GM21825 (cell line): Measurements from ENCODE around the gene PDE4D.
"Not testable (repeated sequence)": the region's sequence is repeated elsewhere in the genome, so short reads cannot be mapped to it uniquely, and the experiment has no call there.

Experiments
- ATAC-seq: cut with Tn5 transposase; IDR thresholded peaks from one replicate; pipeline ENCODE4 v1.9.1; 2021; ENCODE audit warnings: mild to moderate bottlenecking, moderate library complexity; ENCODE audit not compliant: unreplicated experiment

The PDE4D gene

GRCh38 chr5:59618644-59619043 lies 274.9 kb downstream of the PDE4D start:
- ATAC-seq = no peak

DNA sequence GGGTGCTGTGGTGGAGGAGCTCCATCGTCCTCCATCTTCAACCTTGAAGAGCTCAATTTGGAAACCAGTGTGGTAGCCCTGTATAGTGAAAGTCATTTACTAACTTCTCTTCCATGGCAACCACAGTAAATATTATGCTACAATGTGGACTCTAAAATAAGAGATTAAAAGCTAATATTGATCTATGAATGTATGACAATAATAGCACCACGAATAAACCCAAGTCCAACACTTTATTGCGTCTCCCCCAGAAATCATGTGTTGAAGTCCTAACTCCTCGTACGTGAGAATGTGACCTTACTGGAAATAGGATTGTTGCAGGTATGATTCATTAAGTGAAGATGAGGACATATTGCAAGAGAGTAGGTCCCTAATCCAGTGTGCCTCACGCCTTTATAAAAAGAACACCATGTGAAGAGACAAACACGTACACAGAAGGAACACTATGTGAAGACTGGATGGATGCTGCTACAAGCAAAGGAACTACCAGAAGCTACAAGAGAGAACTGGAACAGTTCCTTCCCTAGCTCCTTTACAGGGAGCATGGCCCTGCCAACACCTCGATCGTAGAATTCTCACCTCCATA lies 276.2 kb downstream of the PDE4D start:
- ATAC-seq = no peak

- no peak for ATAC-seq
Measured at GRCh38 chr5:59616413-59616812, 277.1 kb downstream of the PDE4D start.

GRCh38 chr5:59615272-59615671 lies 278.3 kb downstream of the PDE4D start:
- no peak for ATAC-seq

DNA sequence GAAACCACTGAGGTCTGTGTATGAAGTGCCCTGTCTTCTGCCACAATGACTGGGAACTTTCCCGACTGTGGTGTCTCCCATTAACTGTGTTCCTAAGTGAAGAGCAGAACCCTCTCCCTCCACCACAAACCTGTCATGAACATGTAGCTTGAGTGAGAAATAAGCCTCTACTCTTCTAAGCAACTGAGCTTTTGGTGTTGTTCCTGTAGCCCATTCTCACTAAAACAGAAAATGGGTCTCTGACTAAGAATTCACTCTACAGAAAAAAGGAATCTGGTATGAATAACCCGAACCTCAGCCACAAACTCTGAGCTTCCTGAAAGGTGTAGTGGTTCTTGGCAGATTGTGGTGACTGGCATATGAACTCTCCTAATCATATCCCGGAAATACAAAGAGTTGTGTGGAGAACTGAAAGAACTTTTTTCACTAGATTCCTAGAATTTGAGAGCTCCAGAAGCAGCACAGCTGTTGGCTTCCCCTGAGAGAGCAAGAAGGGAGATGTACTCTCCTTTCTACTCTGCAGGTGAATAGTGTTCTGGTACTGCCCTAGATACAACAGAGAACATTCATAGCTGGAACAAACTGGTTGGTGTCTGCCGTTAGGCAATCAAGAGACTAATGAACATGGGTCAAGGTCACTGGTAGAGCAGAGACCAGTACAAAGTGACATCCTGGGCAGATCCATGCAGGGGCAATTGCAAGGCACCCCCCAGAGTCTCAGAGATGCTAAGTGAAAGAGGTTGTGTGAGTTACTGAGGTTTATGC lies 283.8 kb downstream of the PDE4D start:
- ATAC-seq = no peak

GRCh38 chr5:59608745-59609144 lies 284.8 kb downstream of the PDE4D start:
- ATAC-seq = no peak

GRCh38 chr5:59607138-59607765 lies 286.3 kb downstream of the PDE4D start:
- no peak for ATAC-seq

- ATAC-seq = no peak
Measured at GRCh38 chr5:59605915-59606314, 287.6 kb downstream of the PDE4D start.

- ATAC-seq = no peak
Measured at GRCh38 chr5:59604111-59604510, 289.4 kb downstream of the PDE4D start.

- no peak for ATAC-seq
Measured at GRCh38 chr5:59600998-59601397, 292.5 kb downstream of the PDE4D start.

GRCh38 chr5:59600153-59600552 lies 293.4 kb downstream of the PDE4D start:
- no peak for ATAC-seq

- no peak for ATAC-seq
Measured at GRCh38 chr5:59599729-59600128, 293.8 kb downstream of the PDE4D start.

GRCh38 chr5:59598547-59598874 lies 295.0 kb downstream of the PDE4D start:
- ATAC-seq = no peak

DNA sequence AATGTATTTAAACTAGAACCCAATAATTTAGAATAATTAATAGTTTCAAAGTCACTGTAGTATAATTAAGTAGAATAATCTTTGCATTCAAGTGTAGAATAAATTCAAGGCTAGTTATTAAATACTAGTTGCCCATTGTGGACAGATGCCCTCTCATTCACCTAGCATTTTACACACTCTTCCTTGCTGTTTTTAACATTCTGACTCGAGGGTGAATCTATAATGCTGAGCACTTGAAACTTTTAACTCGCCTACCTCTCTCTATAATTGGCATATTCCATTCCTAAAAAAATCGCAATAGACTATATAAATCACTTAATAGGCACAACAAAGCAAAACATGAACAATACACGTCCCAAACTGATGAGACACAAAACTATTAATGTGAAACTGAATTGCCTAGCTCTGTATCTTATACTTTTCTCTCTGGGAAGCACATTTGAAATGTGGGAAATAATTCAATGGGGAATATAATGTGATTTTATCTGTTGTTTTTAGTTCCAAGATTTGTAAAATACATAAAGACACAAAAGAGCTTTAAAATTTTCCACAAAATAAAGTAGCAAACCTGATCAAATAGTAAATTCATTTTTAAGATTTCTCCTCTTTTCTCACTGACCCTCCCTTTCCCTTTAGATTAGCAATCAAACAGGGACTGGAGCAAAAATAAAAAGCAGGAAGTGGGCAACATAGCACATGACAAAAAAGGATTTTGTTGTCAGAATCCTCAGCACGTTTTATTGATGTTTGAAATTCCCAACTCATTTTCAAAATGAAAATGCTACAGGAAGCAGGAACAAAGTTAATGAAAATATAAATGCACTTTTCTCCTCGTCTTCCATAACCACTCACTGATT lies 295.6 kb downstream of the PDE4D start:
- no peak for ATAC-seq

- ATAC-seq = no peak
Measured at GRCh38 chr5:59596586-59597350, 296.8 kb downstream of the PDE4D start.

GRCh38 chr5:59594118-59594517 lies 299.4 kb downstream of the PDE4D start:
- ATAC-seq = not testable (repeated sequence)

GRCh38 chr5:59593439-59594007 lies 300.0 kb downstream of the PDE4D start:
- ATAC-seq = no peak

DNA sequence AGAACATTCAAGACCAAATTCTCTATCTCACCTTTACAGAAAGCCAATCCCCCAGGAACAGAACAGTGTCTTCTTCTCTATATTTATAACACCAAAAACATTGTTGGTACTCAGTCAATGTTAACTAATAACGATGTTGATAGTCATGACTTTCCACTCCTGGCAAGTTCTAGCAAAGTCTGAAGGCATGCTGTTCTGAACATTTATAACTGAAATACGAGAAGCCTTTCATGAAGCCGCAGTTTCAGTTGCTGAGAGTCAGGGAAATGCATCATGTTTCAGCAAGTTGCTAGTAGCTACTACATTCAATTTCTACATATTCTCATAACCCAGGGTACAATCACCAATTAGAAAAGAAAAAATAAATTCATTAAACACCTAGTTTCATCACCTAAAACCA lies 301.4 kb downstream of the PDE4D start:
- ATAC-seq = no peak

GRCh38 chr5:59591162-59591561 lies 302.4 kb downstream of the PDE4D start:
- peak; percentile 74 for ATAC-seq

DNA sequence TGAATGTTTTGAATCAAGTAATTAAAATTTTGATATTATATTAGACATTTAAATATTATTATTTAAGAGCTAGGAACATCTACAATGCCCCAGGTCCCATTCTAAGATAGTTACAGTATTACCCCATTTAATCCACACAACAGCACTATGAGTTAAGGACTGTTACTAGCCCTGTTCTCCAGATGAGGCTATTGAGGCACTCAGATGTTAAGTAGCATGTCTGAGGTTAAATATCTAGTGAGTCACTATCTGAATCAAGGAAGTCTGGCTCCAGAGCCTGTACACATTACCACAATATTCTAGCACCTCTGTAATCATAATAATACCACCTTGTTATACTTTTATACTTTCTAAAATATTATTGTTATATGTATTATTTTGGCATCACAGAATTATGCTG lies 304.6 kb downstream of the PDE4D start:
- ATAC-seq = no peak
